ENCODE data around the gene TTLL3. TPM values are rescaled to one million over a fixed set of nuclear protein-coding genes. Genes with fewer than 3 reads are reported as not detected.

TTLL3 gene
- total and polyA plus RNA-seq, 7 donors, result 2.9 to 19.0 (median 6.4) TPM

GRCh38 chr3:9784965-9785364 lies 25.1 kb upstream of the TTLL3 start:
- Histone ChIP-seq H3K27me3 (ENCODE audit: insufficient read depth in 3 of 3, low read length in 2 of 3) (no peaks in the 10 kb centered on the region), H3K36me3 (ENCODE audit: insufficient read depth in 1 of 2, low read depth in 1 of 2) (peaks cover 20 to 99% of the 10 kb centered on the region in 2 donors), H3K27ac (no peak overlapping the region), H3K9me3 (no peaks in the 10 kb centered on the region), H3K4me3 (no peak overlapping the region), H3K4me1 (no peaks in the 10 kb centered on the region)
- WGBS, 3 donors, result 91 to 93% (median 92%) methylated on average over 4 of the region's 4 CpGs
- intact Hi-C loops (cut with DNase I), result loop anchor here in 1 of 2 donors (5.0 kb wide), 1 partner anchor 33 kb away; no protein-coding TSS in a partner anchor
- no peak for DNase-seq
- TF ChIP-seq, protein P1, sequence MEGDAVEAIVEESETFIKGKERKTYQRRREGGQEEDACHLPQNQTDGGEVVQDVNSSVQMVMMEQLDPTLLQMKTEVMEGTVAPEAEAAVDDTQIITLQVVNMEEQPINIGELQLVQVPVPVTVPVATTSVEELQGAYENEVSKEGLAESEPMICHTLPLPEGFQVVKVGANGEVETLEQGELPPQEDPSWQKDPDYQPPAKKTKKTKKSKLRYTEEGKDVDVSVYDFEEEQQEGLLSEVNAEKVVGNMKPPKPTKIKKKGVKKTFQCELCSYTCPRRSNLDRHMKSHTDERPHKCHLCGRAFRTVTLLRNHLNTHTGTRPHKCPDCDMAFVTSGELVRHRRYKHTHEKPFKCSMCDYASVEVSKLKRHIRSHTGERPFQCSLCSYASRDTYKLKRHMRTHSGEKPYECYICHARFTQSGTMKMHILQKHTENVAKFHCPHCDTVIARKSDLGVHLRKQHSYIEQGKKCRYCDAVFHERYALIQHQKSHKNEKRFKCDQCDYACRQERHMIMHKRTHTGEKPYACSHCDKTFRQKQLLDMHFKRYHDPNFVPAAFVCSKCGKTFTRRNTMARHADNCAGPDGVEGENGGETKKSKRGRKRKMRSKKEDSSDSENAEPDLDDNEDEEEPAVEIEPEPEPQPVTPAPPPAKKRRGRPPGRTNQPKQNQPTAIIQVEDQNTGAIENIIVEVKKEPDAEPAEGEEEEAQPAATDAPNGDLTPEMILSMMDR (IDR thresholded peaks at IDR 0.05), result no peak
- ATAC-seq, result no peak

DNA sequence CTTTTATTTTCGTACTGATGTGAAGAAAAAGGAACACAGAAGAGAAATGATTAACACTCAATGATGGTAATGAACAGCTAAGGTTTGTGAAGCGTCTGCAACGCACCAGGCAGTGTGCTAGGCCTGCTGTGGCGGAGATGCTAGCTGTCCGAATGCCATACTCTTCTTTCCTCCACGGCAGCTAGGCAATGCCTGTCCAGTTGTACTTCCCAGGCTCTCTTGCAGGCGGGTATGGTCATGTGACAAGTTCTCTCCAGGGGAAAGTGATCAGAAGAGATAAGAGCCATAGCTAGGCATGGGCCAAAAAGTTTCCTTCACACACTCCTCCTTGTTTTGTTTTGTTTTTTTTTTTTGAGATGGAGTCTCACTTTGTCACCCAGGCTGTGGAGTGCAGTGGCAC lies 24.5 kb upstream of the TTLL3 start:
- no peak for DNase-seq
- Histone ChIP-seq H3K27me3 (ENCODE audit: insufficient read depth in 3 of 3, low read length in 2 of 3) (no peaks in the 10 kb centered on the region), H3K9me3 (no peaks in the 10 kb centered on the region), H3K4me1 (no peaks in the 10 kb centered on the region), H3K36me3 (ENCODE audit: insufficient read depth in 1 of 2, low read depth in 1 of 2) (peaks cover 16 to 98% of the 10 kb centered on the region in 2 donors), H3K4me3 (no peak overlapping the region), H3K27ac (no peak overlapping the region)
- ATAC-seq, result no peak
- TF ChIP-seq, protein P1 (IDR thresholded peaks at IDR 0.05), result no peak
- 77 to 83% (median 82%) methylated on average over 7 of the region's 7 CpGs for WGBS, 3 donors
- intact Hi-C loops (cut with DNase I), result loop anchor here in 1 of 2 donors (5.0 kb wide), 1 partner anchor 33 kb away; no protein-coding TSS in a partner anchor

DNA sequence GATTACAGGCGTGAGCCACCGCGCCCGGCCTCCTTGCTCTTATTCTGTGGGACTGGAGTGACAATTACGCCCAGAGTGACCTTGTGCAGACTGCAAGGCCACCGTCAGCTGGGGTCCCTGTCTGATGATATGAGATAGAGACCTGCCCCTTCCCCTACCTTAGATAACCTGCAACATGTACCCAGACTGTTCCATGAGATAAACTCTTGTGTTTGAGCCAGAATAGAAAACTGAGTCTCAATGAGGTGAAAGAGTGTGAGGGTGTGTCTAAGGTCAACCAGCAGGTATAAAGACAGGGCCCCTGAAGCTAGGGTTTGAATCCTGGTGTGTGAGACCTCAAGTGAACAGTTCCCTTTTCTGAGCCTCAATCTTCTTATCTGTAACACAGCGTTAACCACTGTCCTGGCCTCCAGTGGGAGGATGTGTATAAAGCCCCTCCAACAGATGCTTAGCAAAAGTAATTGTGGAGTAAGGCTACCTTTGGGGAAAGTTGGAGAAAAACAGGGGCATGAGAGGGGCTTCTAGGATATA lies 23.8 kb upstream of the TTLL3 start:
- intact Hi-C loops (cut with DNase I), result loop anchor here in 1 of 2 donors (5.0 kb wide), 1 partner anchor 34 kb away; no protein-coding TSS in a partner anchor
- H3K36me3 ChIP-seq (ENCODE audit: insufficient read depth in 1 of 2, low read depth in 1 of 2), result peaks cover 16 to 97% of the 10 kb centered on the region in 2 donors
- WGBS, 3 donors, result 94 to 98% (median 97%) methylated on average over 7 of the region's 7 CpGs

GRCh38 chr3:9786825-9787669 lies 23.0 kb upstream of the TTLL3 start:
- TF ChIP-seq, protein P1 (IDR thresholded peaks at IDR 0.05), result no peak
- peaks cover 16 to 89% of the 10 kb centered on the region in 2 donors for H3K36me3 ChIP-seq (ENCODE audit: insufficient read depth in 1 of 2, low read depth in 1 of 2)
- intact Hi-C loops (cut with DNase I), result loop anchor here in 1 of 2 donors (5.0 kb wide), 1 partner anchor 35 kb away; no protein-coding TSS in a partner anchor

More for the DNA sequence above, 23.8 kb upstream of the TTLL3 start:
- H3K9me3 ChIP-seq, result no peaks in the 10 kb centered on the region
- H3K27ac ChIP-seq, result no peak overlapping the region
- H3K4me1 ChIP-seq, result peaks cover 5% of the 10 kb centered on the region
- ATAC-seq (no peak), DNase-seq (no peak)
- TF ChIP-seq, protein P1 (IDR thresholded peaks at IDR 0.05), result no peak
- no peaks in the 10 kb centered on the region for H3K27me3 ChIP-seq (ENCODE audit: insufficient read depth in 3 of 3, low read length in 2 of 3)
- H3K4me3 ChIP-seq, result no peak overlapping the region

More at GRCh38 chr3:9786825-9787669, 23.0 kb upstream of the TTLL3 start:
- WGBS, 3 donors, result 84 to 92% (median 85%) methylated on average over 13 of the region's 13 CpGs
- Histone ChIP-seq H3K4me3 (no peak overlapping the region), H3K9me3 (no peaks in the 10 kb centered on the region), H3K27ac (no peak overlapping the region), H3K27me3 (ENCODE audit: insufficient read depth in 3 of 3, low read length in 2 of 3) (no peaks in the 10 kb centered on the region), H3K4me1 (peaks cover 12% of the 10 kb centered on the region)
- ATAC-seq (no peak), DNase-seq (no peak)
